ENCODE data around the gene IFNL3.

DNA sequence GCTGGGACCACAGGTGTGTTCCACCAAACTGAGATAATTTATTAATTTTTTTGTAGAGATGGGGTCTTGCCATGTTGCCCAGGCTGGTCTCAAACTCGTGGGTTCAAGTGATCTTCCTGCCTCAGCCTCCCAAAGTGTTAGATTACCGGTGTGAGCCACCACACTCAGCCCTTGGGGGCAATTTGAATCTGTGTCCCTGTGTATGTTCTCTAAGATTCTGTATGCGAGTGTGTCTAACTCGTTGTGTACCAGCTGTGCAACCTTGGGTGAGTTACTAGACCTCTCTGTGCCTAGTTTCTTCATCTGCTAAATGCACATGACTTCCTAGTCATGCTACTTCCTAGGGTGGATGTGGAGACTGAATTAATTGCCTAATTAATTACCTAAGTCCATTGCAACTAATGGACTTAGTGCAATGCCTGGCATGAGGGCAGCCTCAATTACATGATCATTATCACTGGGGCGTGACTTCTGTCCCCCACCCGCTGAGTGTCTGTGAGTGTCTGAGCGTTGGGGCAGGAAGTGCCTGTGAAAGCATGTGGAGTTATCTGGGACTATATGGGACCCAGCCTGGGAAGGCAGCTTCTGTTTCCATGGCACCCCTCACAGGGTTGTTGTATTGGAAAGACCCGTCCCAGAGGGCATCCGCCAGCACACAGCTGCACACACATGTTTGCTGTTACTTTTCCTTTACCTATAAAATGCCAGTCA, 49.8 kb downstream of the IFNL3 start:
- TF ChIP-seq POLR2A (IDR thresholded peaks at IDR 0.05) = no peak
- TF ChIP-seq, protein P1, sequence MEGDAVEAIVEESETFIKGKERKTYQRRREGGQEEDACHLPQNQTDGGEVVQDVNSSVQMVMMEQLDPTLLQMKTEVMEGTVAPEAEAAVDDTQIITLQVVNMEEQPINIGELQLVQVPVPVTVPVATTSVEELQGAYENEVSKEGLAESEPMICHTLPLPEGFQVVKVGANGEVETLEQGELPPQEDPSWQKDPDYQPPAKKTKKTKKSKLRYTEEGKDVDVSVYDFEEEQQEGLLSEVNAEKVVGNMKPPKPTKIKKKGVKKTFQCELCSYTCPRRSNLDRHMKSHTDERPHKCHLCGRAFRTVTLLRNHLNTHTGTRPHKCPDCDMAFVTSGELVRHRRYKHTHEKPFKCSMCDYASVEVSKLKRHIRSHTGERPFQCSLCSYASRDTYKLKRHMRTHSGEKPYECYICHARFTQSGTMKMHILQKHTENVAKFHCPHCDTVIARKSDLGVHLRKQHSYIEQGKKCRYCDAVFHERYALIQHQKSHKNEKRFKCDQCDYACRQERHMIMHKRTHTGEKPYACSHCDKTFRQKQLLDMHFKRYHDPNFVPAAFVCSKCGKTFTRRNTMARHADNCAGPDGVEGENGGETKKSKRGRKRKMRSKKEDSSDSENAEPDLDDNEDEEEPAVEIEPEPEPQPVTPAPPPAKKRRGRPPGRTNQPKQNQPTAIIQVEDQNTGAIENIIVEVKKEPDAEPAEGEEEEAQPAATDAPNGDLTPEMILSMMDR (IDR thresholded peaks at IDR 0.05) = no peak
